Epithelial cell of proximal tubule (primary cell): ENCODE results near the gene FEN1. TPM values are rescaled to one million over a fixed set of nuclear protein-coding genes. Genes with fewer than 3 reads are reported as not detected.
A peak's percentile ranks its signal among the peaks of the same experiment; 100 is the strongest.

ENCODE experiments used
- DNase-seq: peaks from one replicate; pipeline ENCODE4 v3.0.0-alpha.2; 2011; ENCODE audit warnings: low read depth
- H3K4me3 ChIP-seq: 2 replicates; pipeline ENCODE4 v1.5.1; 2011; ENCODE audit warnings: low read depth, mild to moderate bottlenecking, low read length
- total RNA-seq: library from RNA; depleted of rRNA; stranded (reverse); fragments of >200 nt; gene quantifications from 2 replicates; pipeline ENCODE4 v1.2.3, GENCODE V29; 2015
- TF ChIP-seq, protein P1 (sequence below): conservative IDR thresholded peaks from 2 replicates; pipeline ENCODE4 v1.5.1; 2012; ENCODE audit warnings: low read depth, mild to moderate bottlenecking, low read length

FEN1 gene
- total RNA-seq, 1 donor from 2014 or later = 70.6 TPM

DNA sequence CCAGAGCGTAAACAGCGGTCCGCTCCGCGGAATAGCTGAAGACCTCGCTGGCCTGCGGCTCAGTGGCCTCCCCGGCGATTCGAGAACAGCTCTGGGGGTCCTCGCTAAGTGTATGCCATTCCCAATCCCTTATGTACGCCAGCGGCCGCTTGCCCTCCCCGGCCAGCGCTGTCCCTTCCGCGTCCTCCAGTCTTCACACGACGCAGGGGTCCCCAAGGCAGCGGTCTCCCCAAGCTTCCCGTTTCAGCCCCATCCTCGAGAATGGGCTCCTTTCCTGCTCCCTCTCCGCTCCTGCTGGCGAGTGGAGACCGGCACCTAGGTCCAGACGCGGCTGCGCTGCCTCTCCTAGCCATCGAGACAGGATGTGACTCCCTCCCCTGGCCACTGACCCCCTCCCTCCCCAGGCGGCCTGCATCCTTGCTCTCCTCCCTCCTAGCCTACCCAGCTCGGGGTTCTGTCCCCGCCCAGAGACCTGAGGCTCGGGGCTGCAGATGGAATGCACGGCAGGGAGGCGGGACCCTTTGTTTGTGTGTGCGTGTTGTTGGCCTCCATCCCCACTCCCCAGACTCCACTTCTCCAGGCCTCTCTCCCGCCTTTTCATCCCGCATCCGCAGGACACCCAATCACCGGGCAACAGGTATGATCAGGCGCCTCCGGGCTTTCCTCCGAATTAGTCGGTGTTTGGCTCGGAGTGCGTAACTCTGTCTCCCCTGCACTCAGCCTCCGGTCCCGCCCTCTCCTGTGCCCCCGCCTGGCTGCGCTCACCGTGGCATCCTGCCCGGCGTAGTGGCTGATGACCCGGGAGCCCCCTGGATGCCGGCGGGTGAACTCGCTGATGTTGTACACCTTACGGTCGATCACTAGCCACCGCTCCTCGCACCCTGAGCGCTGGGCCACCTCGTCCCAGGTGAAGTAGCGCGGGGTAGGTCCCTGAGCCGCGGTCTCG is 23.4 kb downstream of the FEN1 start:
- peak overlapping the region; percentile 91 for H3K4me3 ChIP-seq
- TF ChIP-seq, protein P1, sequence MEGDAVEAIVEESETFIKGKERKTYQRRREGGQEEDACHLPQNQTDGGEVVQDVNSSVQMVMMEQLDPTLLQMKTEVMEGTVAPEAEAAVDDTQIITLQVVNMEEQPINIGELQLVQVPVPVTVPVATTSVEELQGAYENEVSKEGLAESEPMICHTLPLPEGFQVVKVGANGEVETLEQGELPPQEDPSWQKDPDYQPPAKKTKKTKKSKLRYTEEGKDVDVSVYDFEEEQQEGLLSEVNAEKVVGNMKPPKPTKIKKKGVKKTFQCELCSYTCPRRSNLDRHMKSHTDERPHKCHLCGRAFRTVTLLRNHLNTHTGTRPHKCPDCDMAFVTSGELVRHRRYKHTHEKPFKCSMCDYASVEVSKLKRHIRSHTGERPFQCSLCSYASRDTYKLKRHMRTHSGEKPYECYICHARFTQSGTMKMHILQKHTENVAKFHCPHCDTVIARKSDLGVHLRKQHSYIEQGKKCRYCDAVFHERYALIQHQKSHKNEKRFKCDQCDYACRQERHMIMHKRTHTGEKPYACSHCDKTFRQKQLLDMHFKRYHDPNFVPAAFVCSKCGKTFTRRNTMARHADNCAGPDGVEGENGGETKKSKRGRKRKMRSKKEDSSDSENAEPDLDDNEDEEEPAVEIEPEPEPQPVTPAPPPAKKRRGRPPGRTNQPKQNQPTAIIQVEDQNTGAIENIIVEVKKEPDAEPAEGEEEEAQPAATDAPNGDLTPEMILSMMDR = no peak
- no peak for DNase-seq

DNA sequence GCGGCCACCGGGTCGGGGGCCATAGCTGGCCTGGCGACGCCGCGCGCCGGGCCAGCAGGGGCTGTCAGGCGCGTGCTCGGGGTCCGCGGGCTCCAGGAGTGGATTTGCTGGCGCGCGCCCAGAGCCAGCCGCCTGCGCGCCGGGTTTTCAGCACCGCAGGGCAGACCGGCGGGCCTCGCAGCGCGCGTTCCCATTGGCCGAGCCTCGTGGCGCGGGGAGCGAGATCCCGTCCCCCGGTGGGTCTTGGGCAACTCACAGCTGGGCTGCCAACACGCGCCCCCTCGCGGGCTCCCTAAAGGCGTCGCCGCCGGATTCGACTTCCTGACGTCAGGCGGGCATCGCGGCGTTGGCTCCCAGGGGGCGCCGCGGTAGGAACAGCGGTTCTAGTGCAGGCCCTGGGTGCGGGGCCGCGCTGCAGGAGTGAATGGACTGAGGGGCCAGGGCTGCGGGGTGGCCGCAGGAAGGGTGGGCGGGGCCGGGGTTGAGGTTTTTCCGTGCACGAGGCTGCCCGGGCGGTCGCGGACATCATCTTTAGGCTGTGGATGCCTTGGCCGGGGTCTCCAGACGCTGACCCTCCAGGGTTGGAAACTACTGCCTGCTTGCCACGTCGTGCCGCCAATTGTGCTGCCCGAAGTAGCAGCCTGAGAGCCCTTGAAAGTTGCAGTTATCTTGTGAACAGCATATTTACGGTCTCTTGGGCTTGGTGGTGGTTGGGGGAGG is 24.2 kb downstream of the FEN1 start, which contains the start of gene FADS1:
TSS of gene FADS1 (minus strand) at position 268 of the 720 bp plus-strand sequence. CDS start at position 194, 74 bp downstream.
- TF ChIP-seq, protein P1 = peak; percentile 63
- DNase-seq = no peak

GRCh38 chr11:61817471-61818202 is 24.9 kb downstream of the FEN1 start:
- DNase-seq = no peak
- H3K4me3 ChIP-seq = peak overlapping the region; percentile 91
- TF ChIP-seq, protein P1 = no peak

More for the DNA sequence above, 24.2 kb downstream of the FEN1 start, which contains the start of gene FADS1:
- peak within 1 kb of the TSS; percentile 91 for H3K4me3 ChIP-seq

- peak; percentile 43 for DNase-seq
- TF ChIP-seq, protein P1 = no peak
- no peak overlapping the region for H3K4me3 ChIP-seq
Observed at GRCh38 chr11:61820174-61820573, 27.5 kb downstream of the FEN1 start.

DNA sequence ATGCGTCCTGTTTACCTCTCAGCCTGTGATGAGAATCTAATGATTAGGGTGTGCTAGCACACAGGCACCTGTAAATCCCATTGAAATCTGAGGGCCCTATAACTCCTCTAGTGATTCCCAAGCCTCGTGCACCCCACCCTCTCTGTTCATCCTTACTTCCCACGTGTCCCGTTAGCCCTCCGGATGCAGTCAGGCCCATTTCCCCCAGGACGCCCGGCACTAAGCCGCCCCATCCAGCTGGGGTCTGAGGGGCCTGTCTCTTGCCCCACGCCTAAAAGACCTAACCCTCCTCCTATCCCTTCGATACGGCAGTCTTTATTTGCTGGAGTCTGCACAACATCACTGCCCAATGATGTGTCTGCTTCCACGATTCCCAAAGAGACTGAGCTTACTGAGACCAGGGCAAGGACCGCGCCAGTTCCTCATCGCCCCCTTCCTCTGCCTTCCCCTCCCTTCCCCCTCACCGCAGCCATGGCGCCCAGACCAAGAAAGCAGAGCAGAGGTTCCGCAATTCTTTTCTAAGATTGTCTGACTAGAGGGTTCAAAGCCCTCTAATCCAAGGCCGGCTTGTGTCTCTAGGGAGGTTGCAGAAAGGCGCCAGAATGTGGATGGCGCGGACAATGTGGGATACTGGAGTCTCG is 34.3 kb downstream of the FEN1 start:
- TF ChIP-seq, protein P1 = no peak
- peak overlapping the region; percentile 92 for H3K4me3 ChIP-seq
- no peak for DNase-seq
